Testis (tissue), 2 donors: ENCODE data around the gene CBLN3.

Experiments used
- POLR2A ChIP-seq: fragments of 450-650 bp; IDR thresholded peaks from one replicate; pipeline ENCODE4 v1.6.1; 2017; ENCODE audit warnings: antibody characterized with exemption, mild to moderate bottlenecking, moderate library complexity
- TF ChIP-seq, protein P1 (sequence below), 3 experiments: fragments of 450-650 bp in 2 of 3; fragments of 200-600 bp in 1 of 3; sonication (generic) in 1 of 3; IDR thresholded peaks; one replicate each; pipeline ENCODE4 v1.5.1; 2016 to 2019; ENCODE audit warnings: antibody characterized with exemption in 3 of 3, mild to moderate bottlenecking in 2 of 3, moderate library complexity in 1 of 3

DNA sequence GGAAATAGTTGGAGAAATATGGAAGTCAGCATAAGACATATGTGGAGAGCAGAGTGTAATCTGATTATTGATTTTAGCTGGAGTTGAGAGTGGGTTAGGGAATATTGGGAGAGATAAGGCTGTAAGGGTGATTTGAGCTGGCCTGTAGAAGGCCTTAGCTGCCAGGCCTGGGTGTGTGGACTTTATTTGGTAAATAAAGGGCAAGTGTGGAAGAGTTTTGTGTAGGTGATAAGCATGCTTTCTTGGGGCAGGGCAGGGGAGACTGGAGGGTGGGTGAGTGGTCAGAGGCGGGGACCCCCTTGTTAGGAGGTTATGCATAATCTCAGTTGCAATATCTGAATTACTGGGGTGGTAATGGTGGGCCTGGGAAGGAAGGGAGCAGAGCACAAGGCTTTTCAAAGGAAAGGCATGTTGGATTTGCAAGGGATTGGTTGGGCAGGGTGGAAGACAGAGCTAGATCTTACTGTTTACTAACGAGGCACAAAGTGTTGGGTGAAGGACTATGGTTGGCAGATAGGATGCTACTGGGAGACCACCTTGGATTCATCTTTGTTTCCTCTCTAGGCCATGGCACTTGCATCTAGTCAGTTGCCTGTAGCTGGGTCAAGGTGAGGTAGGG, 5.8 kb upstream of the CBLN3 start:
- no peak for TF ChIP-seq POLR2A
- TF ChIP-seq, protein P1, sequence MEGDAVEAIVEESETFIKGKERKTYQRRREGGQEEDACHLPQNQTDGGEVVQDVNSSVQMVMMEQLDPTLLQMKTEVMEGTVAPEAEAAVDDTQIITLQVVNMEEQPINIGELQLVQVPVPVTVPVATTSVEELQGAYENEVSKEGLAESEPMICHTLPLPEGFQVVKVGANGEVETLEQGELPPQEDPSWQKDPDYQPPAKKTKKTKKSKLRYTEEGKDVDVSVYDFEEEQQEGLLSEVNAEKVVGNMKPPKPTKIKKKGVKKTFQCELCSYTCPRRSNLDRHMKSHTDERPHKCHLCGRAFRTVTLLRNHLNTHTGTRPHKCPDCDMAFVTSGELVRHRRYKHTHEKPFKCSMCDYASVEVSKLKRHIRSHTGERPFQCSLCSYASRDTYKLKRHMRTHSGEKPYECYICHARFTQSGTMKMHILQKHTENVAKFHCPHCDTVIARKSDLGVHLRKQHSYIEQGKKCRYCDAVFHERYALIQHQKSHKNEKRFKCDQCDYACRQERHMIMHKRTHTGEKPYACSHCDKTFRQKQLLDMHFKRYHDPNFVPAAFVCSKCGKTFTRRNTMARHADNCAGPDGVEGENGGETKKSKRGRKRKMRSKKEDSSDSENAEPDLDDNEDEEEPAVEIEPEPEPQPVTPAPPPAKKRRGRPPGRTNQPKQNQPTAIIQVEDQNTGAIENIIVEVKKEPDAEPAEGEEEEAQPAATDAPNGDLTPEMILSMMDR (IDR thresholded peaks at IDR 0.05), result no peak
